Body of pancreas (tissue), 4 donors: ENCODE measurements around the gene MARCHF3.

Experiments used
- POLR2A ChIP-seq, 3 donors: fragments of 450-650 bp; IDR thresholded peaks; one replicate each; pipeline ENCODE4 v1.6.1; 2016; ENCODE audit warnings: antibody characterized with exemption in 3 of 3, mild to moderate bottlenecking in 2 of 3
- TF ChIP-seq, protein P1 (sequence below), 7 experiments: fragments of 450-650 bp in 4 of 7; fragments of 200-600 bp in 3 of 7; sonication (generic) in 3 of 7; IDR thresholded peaks; one replicate each; pipeline ENCODE4 v1.5.1; 2016 to 2019; ENCODE audit warnings: antibody characterized with exemption in 7 of 7

DNA sequence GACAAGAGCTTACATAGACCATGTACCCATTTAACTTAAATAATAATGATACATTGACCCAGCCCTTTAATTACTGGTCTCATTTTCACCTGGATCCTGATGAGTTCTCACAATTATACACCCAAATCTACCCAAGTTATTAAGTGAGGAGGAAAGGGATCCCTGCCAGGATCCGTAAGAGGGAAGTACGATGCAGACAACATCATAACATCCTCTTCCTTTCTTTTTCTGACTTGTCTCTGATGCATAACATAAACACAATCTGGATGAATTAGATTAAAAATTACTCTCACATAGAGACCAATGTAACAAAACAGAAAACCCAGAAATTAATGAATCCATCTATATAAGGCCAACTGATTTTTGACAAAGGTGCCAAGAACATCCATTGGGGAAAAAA lies 17.0 kb downstream of the MARCHF3 start:
- TF ChIP-seq, protein P1, sequence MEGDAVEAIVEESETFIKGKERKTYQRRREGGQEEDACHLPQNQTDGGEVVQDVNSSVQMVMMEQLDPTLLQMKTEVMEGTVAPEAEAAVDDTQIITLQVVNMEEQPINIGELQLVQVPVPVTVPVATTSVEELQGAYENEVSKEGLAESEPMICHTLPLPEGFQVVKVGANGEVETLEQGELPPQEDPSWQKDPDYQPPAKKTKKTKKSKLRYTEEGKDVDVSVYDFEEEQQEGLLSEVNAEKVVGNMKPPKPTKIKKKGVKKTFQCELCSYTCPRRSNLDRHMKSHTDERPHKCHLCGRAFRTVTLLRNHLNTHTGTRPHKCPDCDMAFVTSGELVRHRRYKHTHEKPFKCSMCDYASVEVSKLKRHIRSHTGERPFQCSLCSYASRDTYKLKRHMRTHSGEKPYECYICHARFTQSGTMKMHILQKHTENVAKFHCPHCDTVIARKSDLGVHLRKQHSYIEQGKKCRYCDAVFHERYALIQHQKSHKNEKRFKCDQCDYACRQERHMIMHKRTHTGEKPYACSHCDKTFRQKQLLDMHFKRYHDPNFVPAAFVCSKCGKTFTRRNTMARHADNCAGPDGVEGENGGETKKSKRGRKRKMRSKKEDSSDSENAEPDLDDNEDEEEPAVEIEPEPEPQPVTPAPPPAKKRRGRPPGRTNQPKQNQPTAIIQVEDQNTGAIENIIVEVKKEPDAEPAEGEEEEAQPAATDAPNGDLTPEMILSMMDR (IDR thresholded peaks at IDR 0.05), result no peak
- no peak for TF ChIP-seq POLR2A (IDR thresholded peaks at IDR 0.05)
